ENCODE measurements around the gene BDH1. TPM values are rescaled to one million over a fixed set of nuclear protein-coding genes. Genes with fewer than 3 reads are reported as not detected.
A peak's percentile ranks its signal among the peaks of the same experiment; 100 is the strongest.

The BDH1 gene
- total and polyA plus RNA-seq, 2 of the 13 experiments (the other 11 are each of a cell fraction or from before 2014, with no cell fraction given), result 21.2 to 71.9 TPM

DNA sequence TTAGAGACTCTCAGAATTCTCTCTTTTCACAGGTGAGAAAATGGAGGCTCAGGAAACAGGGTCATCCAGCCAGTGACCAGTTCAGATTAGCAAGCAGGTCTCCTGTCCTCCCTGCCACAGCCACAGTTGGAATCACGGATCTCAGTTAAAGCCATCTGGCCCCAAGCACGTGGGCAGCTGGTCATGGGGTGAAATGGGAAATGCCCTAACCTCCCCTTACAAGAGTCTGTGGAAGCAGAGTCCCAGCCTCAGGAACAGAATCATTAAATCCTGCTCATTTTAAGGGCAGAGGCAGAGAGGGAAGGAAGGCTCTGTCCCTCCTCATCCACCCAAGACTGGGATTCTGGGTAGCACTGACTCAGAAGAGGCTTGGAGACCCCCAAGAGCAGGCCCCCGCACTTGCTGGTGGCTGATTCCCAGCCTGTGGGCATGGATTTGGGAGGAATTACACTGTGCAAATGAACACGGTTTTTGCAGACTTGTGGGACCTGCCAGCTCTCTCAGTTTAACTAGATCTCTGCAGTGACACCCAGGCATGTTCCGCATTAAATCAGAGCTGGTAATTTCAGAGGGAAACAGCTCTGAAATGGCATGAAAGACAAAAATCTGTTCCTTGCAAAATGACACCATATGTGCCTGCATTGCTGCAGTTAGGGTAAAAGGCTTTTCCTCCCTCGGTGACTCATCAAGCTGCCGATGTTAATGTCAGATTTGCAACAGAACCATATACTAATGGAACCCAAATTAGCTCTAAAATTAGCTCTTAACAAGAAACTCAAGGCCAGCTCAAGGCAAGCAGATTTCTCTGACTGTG lies 89.0 kb downstream of the BDH1 start:
- Histone ChIP-seq H3K9ac (ENCODE audit: insufficient read depth, low read depth, low read length) (peak overlapping the region; percentile 63), H3K27me3 (ENCODE audit: control insufficient read depth in 1 of 2, insufficient read depth in 2 of 2, low read length in 2 of 2) (no peaks in the 10 kb centered on the region), H4K20me1 (ENCODE audit: insufficient read depth, low read length) (no peaks in the 10 kb centered on the region), H3K79me2 (ENCODE audit: insufficient read depth, low read length) (no peaks in the 10 kb centered on the region), H3K27ac (ENCODE audit: extremely low read length, insufficient read depth, low read length) (peak overlapping the region; percentile 96), H3K4me1 (ENCODE audit: insufficient read depth, low read length) (peaks cover 87% of the 10 kb centered on the region), H3K4me3 (replicated peaks in 1 of 3; ENCODE audit: insufficient read depth in 1 of 3, low read depth in 2 of 3, low read length in 3 of 3) (peak overlapping the region; percentile 28 to 56 (median 36); a peak in 5 of 6 replicates), H2AFZ (ENCODE audit: low read length) (peak overlapping the region; percentile 75), H3K9me3 (ENCODE audit: low read length) (no peaks in the 10 kb centered on the region), H3K4me2 (ENCODE audit: low read depth, low read length) (peak overlapping the region; percentile 96), H3K36me3 (replicated peaks in 1 of 2; ENCODE audit: control insufficient read depth in 1 of 2, insufficient read depth in 2 of 2, low read length in 2 of 2) (no peaks in the 10 kb centered on the region)
- intact Hi-C loops (cut with micrococcal nuclease; ENCODE audit: unreplicated experiment) (loop anchor here (2.0 to 5.0 kb wide), 2 partner anchors 26 to 169 kb away; partner anchors contain the start of gene DLG1), in situ Hi-C loops (cut with HindIII; ENCODE audit: extremely low pct_ligation_motif_present, low pct_unique_long_range_greater_than_20kb) (no loop called here)
- DNase-seq (ENCODE audit: low spot score) (no peak), FAIRE-seq (no peak), ATAC-seq (0 out of 3 replicates have a peak, but pooled peaks have one; percentile 1)
- ChIA-PET CTCF (ENCODE audit: low intra/inter-chr PET ratio, low total read pairs) (no interaction called here), POLR2A (interaction anchor here (0.7 to 3.3 kb wide), 14 partner anchors 9 to 168 kb away, joined by 3 to 20 read pairs (median 6); partner anchors contain the start of gene DLG1)
- 10% methylated on average over 3 of the region's 7 CpGs for WGBS (ENCODE audit: low lambda C conversion rate)
- no TSS peak for BruUV-seq (replicated peaks)
- TF ChIP-seq TARDBP (CRISPR knock-in tag; IDR thresholded peaks at IDR 0.05) (0 out of 2 replicates have a peak, but pooled peaks have one; percentile 10), FLYWCH1 (CRISPR knock-in tag; IDR thresholded peaks at IDR 0.05) (no peak), JDP2 (CRISPR knock-in tag; IDR thresholded peaks at IDR 0.05; ENCODE audit: borderline replicate concordance) (no peak), MYC (CRISPR knock-in tag; IDR thresholded peaks at IDR 0.05; ENCODE audit: borderline replicate concordance) (0 out of 2 replicates have a peak, but pooled peaks have one; percentile 4), LCORL (IDR thresholded peaks at IDR 0.05) (no peak), LCORL (CRISPR knock-in tag; IDR thresholded peaks at IDR 0.05) (no peak), MBNL3 (CRISPR knock-in tag; conservative IDR thresholded peaks at IDR 0.05) (no peak), MAZ (IDR thresholded peaks at IDR 0.05; ENCODE audit: borderline replicate concordance, low read depth, low read length) (no peak), MAZ (CRISPR knock-in tag; IDR thresholded peaks at IDR 0.05; ENCODE audit: low read depth) (no peak), FOXO1 (CRISPR knock-in tag; IDR thresholded peaks at IDR 0.05) (no peak), ZNF605 (CRISPR knock-in tag; IDR thresholded peaks at IDR 0.05) (0 out of 2 replicates have a peak, but pooled peaks have one; percentile 41), ZBTB3 (CRISPR knock-in tag; IDR thresholded peaks at IDR 0.05; ENCODE audit: borderline replicate concordance, low read depth) (no peak), NBN (conservative IDR thresholded peaks at IDR 0.05) (no peak), PPARG (CRISPR knock-in tag; conservative IDR thresholded peaks at IDR 0.05) (no peak)
- TF ChIP-seq, protein P1, sequence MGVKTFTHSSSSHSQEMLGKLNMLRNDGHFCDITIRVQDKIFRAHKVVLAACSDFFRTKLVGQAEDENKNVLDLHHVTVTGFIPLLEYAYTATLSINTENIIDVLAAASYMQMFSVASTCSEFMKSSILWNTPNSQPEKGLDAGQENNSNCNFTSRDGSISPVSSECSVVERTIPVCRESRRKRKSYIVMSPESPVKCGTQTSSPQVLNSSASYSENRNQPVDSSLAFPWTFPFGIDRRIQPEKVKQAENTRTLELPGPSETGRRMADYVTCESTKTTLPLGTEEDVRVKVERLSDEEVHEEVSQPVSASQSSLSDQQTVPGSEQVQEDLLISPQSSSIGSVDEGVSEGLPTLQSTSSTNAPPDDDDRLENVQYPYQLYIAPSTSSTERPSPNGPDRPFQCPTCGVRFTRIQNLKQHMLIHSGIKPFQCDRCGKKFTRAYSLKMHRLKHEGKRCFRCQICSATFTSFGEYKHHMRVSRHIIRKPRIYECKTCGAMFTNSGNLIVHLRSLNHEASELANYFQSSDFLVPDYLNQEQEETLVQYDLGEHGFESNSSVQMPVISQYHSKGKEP (CRISPR knock-in tag; IDR thresholded peaks at IDR 0.05), result no peak
- TF ChIP-seq, protein P2, sequence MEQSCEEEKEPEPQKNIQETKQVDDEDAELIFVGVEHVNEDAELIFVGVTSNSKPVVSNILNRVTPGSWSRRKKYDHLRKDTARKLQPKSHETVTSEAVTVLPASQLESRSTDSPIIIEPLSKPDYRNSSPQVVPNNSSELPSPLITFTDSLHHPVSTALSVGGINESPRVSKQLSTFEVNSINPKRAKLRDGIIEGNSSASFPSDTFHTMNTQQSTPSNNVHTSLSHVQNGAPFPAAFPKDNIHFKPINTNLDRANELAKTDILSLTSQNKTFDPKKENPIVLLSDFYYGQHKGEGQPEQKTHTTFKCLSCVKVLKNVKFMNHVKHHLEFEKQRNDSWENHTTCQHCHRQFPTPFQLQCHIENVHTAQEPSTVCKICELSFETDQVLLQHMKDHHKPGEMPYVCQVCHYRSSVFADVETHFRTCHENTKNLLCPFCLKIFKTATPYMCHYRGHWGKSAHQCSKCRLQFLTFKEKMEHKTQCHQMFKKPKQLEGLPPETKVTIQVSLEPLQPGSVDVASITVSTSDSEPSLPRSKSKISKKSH (CRISPR knock-in tag; IDR thresholded peaks at IDR 0.05; ENCODE audit: borderline replicate concordance), result no peak
- TF ChIP-seq, protein P3, sequence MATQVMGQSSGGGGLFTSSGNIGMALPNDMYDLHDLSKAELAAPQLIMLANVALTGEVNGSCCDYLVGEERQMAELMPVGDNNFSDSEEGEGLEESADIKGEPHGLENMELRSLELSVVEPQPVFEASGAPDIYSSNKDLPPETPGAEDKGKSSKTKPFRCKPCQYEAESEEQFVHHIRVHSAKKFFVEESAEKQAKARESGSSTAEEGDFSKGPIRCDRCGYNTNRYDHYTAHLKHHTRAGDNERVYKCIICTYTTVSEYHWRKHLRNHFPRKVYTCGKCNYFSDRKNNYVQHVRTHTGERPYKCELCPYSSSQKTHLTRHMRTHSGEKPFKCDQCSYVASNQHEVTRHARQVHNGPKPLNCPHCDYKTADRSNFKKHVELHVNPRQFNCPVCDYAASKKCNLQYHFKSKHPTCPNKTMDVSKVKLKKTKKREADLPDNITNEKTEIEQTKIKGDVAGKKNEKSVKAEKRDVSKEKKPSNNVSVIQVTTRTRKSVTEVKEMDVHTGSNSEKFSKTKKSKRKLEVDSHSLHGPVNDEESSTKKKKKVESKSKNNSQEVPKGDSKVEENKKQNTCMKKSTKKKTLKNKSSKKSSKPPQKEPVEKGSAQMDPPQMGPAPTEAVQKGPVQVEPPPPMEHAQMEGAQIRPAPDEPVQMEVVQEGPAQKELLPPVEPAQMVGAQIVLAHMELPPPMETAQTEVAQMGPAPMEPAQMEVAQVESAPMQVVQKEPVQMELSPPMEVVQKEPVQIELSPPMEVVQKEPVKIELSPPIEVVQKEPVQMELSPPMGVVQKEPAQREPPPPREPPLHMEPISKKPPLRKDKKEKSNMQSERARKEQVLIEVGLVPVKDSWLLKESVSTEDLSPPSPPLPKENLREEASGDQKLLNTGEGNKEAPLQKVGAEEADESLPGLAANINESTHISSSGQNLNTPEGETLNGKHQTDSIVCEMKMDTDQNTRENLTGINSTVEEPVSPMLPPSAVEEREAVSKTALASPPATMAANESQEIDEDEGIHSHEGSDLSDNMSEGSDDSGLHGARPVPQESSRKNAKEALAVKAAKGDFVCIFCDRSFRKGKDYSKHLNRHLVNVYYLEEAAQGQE (IDR thresholded peaks at IDR 0.05; ENCODE audit: borderline replicate concordance in 1 of 2, low read depth in 1 of 2, low read length in 2 of 2), result no peak
